HG03354 (cell line): ENCODE measurements around the gene PITPNM2.

Source experiments
- ATAC-seq: cut with Tn5 transposase; IDR thresholded peaks from one replicate; pipeline ENCODE4 v1.9.1; 2021; ENCODE audit warnings: mild to moderate bottlenecking; ENCODE audit not compliant: unreplicated experiment, poor library complexity, severe bottlenecking

PITPNM2 gene

DNA sequence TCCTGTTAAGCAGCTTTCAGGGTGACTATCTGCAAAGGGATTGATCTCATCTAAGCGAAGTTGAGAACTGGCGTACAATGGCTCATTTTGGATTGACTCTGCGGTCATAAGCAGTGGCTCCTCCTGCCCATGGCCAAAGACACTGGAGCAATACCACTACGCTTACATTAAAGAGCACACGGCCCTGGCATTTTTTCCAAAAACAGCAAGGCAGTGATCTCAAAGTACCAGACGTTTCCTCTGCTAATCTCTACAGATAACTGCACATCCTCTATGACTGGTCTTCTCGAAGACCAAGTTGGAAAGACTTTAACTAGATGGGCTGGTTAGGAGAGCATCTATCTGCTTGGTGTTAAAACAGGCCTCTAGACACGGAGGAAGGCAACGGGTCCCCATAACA, 2.7 kb downstream of the PITPNM2 start:
- ATAC-seq, result no peak

DNA sequence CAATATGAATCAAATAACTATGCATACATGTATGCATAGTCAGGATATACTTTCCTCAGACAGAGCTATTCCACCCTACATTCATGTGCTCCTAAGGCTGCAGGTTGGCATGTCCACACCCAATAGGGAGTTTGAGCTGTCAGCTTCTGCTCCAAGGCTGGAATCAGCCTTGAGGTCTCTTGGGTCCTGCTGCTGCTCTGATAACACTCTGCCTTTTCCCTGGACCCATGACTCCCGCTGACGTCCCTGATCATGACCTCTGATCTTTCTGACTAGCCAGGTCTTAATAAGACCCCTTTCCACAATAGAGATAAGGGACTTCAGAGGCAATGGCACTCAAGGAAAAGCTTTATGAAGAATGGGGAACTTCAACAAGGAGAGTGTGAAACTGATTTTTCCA, 5.7 kb downstream of the PITPNM2 start:
- no peak for ATAC-seq

DNA sequence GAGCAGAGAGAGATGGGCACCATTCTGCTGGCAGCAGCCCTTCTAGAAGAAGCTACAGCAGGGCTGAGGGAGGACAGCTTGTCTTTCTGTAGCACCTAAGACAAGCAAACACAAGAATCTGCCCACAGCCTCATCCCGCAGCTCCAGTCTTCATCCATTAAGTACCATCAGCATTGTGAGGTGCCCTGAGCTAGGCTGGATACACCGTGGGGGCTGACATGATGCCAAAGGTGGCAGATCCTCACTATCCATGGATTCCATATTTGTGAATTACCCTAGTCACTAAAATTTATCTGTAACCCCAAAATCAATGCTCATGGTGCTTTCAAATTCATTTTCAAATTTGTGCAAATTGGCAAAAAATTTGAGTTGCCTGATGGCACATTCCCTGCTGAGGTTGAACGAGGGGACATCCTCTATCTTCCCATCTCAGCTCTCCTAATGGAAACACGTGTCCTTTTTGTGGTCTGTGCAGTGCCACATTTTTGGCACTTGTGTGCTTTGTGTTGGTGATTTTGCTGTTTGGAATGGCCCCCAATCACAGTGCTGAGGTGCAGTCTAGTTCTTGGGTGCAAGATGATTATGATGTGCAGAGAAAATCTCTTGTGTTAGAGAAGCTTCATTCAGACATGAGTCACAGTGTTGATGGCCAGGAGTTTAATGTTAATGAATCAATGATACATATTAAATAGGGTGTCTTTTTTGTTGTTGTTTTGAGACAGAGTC, 7.0 kb downstream of the PITPNM2 start:
- ATAC-seq, result no peak

DNA sequence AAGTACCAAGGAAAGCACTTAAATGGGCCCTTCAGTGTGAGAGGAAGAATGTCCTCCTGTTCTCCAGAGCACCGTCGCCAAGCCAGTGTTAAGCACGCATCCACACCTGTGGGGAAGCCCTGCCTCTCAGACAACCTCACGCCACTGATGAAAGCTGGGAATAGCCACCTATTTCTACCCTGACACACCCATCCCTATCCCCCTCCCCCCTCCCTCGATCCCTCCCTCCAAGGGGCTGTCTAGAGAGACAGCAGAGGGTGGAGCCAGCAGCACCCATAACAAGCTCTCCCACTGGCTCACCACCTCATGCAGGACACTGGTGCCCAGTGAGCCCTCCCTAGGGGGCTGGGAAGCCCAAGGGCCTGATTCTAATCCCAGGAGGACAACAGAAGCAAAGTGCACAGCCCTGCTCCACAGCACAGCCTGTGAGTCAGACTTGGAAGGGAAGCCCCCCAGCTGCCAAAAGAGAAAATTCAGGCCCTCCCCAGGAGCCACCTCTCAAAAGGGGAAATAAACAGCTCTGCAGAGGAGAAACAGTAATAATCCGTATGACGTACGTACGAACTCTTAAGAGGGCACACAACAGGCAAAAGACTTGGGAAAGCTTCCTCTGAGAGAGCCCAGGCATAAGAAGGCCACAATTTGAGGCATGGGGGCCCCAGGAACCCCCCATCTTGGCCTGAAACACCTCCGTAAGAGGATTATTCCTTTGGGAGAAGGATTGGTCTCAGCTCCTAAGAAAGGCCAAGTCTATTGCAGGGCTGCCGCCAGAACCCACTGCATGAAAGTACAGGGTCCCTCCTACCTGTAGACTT, 7.8 kb downstream of the PITPNM2 start:
- no peak for ATAC-seq

DNA sequence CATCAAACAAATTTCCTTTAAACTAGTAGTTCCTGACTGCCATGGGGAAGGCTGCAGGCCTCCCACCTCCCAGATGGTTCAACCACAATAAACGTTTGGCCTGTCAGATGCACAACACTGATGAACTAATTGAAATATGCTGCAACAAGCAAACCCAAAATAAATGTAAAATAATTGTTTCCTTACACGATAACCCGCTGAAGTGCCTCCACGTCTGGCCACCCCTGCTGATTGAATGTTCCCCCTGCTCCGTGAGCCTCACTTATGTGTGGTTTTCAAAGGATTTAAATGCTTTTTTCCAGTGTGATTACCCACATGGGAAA, 8.4 kb downstream of the PITPNM2 start:
- no peak for ATAC-seq

DNA sequence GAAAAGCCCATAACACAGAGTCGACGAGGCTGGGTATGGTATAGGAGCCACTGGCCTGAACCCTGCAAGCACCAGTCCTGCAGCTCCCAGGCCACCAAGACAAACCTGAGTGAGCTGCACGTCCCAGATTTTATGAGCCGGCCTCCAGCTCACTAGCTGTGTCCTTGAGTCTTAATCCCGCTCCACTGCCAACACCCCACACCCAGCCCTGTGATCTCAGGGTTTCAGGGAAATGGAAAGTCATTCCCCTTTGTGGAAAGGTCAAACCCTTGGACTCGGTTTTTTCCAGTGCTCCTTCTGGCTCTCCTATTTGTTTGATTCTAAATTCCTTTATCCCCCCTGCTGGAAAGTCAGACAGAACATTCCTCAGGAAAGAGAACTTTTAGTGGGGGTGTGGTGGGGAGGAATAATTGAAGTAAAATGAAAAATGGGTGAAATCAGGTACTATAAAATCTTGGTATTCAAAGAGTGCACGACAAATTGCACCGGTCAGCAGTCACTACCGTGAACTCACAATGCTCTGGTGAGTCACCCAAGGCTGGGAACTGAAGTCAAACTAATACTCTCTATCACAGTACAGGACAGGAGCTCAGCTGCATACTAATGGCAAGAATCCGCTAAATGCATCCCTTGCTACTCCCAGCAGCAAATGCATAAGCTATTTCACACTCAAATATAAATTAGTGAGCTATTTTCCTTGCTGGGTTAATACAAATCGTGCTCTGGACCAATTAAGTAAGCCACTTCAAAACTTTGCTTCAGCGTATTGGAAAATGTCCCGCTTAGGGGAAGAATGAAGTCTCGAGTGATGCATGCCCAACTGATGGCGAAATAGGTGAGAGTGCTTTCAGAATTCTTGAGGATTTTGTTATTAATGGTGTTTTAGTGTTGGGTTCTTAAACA, 9.0 kb downstream of the PITPNM2 start:
- no peak for ATAC-seq

DNA sequence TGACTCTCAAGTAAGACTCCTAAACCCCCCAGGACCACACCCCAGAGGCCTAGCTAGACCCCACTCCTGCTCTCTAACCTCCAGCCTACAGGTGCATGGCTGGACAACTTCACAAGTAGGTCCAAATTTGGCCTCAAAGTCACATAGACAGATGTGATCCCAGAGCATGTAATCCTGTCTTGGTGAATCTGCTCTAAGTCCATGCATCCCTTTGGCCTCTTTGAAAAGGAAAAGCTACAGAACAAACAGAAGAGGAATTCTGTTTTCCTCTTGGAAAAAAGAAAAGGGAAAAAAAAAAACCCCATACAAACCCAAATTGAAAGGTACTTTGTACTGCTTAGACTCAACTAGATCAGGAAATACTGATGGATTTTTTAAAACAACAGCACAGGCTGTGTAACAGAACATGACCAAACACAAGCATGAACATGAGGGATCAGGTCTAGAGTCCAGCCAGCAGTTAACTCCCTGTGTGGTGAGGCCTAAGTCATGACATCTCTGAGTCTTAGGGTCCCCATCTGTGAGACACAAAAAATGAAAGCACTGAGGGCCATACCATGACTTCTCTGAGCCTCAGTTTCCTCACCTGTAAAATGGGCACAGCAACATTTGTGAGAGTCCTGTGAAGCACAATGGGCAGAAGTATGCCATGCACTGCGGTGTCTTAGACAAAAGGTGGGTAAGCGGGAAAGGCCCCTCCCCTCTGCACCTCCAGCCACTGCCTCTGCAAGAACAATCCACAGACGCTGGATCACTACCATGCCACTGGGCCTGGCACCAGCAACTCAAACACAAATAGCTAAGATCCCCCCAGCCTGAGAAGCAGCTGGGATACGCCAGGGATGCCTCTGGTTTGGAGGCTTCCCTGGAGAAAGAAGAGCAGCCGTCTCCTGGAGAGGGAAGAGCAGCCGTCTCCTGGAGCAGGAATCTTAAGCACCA, 9.9 kb downstream of the PITPNM2 start:
- no peak for ATAC-seq

DNA sequence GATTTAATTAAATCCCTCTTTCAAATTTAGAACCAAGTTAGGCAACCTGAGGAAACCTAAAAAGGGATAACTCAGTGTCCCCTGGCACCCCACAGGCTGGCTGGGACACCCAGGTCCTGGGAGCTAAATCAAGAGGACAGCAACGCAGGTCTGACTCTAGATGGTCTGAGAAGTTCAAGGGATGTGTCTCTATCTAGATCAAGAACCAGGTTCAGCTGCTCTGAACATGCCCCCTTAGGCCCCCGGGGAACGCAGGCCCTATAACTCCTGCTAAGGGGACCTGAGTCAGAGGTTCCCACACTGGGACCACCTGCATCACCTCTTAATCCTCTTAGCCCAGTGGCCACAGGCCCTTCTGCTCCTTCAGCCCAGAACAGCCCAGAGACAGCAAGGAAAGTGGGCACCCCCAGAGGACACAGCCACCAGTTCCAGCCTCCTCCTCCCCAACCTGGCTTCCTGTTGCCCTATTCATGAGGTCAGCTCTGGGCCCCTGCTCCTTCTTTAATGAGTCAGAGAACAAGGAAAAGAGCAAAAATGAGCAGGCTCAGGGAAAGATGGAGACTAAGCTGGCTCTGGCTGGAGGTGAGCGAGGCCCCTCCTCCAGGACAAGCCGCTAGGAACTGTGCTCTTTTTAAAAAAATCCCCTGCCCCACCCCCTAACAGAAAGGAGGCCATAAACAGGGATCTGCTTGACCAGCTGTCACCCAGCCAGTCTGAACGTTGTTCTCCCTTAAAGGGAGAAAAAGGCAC, 10.8 kb downstream of the PITPNM2 start:
- ATAC-seq, result no peak

DNA sequence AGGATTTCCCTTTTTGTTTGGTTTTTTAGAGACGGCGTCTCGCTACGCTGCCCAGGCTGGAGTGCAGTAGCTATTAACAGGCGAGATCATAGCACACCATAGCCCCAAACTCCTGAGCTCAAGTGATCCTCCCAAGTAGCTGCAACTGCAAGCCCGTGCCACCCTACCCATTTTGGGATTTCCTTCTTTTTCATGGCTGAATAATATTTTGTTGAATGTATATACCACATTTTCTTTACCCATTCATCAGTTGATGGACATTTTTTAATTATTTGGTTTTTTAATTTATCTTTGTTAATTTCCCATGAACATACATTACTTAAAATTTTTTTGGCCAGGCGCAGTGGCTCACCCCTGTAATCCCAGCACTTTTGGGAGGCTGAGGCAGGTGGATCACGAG, 15.2 kb downstream of the PITPNM2 start:
- no peak for ATAC-seq

DNA sequence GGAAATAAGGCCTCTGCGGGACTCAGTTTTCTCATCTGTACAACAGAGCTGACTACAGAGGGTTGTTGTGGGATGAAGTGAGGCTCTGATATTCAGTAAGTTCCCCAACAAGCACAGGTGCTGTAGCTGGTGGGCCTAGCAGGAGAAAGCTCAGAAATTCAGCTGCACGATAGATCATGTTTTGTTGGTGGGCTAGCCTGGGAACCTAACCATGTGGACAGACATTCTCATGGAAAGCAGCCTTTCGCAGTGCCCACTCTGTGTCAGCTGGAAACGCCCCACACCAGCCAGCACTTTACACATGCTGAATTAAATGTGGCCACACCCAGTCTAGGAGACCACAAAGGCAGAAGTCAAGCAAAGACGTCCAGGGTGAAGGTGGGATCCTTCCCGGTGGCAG, 16.1 kb downstream of the PITPNM2 start:
- ATAC-seq, result no peak

DNA sequence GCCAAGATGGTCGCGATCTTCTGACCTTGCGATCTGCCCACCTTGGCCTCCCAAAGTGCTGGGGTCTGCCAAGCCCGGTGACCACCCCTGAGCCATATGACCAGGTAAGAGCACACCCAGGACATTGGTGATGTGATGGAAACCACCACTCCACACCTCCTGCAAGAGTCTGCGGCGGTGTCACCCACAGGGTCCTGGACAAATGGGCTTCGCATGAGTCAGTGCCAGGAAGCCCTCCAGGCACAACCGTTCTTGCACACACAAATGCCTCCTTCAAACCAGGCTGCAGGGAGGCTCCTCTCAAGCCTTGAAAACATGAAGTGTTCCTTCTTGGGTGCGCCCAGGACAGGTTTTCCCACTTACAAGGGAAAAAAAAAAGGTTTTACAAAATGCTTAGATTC, 16.6 kb downstream of the PITPNM2 start:
- ATAC-seq, result no peak

DNA sequence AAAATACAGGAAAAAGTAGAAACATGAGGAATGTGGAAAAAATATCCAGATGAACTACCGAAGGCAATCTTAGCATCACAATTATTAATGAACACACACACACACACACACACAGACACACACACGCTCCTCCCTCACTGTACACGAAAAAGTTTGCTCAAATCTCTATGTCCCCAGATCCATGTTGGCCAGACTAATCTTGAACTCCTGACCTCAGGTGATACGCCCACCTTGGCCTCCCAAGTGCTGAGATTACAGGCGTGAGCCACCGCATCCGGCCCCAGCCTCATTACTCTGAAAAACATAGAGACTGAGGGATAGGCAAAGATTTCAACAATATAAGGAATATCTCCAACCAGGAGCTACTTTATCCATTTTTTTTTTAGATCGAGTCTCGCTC, 17.2 kb downstream of the PITPNM2 start:
- no peak for ATAC-seq

DNA sequence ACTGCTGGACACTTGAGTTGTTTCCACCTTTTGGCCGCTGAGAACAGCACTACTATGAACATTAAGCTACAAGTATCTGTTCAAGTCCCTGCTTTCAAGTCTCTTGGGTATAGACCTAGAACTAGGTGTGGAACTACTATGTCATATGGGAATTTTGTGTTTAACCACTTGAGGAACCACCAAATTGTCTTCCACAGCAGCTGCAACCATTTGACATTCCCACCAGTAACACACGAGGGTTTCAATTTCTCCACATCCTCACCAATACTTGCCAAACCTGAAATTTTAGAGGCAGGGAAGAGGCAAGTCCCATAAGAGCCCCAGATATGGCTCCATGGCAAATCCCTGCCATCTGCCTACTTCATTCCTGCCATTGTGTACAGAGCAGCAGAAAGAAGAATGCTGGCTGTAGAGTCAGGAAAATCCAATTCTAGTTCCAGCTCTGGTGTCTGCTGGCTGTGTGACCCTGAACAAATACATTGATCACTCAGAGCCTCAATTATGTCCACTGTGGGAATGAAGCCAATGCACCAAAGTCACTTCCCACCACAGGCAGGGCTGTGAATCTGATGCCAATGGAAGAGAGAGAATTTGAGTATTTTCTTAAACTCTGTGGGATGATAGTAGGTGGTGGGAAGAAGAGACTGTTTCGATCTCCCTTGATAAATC, 17.8 kb downstream of the PITPNM2 start:
- no peak for ATAC-seq

DNA sequence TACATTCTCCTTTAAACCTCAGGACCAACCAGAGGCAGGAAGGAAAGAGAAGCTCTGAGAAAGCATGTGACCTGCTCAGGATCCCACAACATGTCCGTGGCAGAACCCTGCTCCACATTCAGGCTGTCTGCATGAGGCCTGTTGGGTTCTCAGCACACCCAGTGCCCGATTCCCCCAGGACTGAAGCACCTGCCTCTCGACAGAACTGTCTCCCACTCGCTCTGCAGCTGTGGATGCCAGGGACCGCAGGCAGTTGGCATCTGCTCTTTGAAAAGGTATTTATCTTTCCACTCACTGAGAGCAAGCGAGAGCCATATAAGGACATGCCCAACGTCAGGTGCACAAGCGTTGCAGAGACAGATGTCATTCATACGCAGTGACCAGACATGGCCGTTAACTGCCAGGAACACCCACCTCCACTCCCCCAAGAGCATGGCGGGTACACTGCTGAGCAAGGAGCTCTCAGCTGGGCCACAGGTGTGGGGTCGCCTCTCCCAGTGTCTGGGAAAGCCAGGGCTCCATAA, 18.9 kb downstream of the PITPNM2 start:
- ATAC-seq, result no peak

DNA sequence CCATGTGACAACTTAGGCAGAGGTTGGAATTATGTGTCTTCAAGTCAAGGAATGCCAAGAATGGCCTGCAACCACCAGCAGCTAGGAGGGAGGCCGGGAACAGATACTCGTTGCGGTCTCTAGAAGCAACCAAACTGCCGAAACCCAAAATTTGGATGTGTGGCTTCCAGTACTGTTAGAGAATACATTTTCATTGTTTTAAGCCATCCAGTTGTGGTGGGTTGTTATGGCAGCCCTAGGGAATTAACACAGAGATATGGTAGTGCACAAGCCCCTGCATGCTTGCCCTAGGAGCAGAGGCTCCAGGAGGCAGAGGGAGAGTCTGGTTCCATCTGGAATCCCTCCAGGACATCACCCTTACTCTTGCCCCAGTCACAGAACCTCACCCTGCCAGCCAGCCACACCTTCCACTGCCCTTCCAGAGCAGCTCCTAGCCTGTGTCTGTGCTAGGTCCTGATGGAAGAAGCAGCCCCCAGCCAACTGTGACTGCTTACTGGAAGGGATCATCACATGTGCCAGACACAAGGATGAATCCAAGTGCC, 19.5 kb downstream of the PITPNM2 start:
- no peak for ATAC-seq

DNA sequence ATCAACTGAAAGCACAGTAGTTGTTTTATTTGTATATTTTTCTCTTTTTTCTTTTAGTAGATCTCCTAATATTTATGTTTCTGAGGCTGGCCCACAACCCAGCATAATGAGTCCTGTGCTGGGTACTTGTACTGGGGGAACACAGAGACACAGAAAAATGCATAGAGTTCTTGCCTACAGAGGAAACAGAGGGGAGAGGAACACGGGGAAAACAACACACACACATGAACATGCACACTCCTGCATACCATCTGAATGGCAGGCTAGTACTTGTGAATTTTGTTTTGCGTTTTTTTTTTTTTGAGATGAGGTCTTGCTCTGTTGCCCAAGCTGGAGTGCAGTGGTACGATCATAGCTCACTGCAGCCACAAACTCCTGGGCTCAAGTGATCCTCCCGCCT, 21.3 kb downstream of the PITPNM2 start:
- no peak for ATAC-seq

DNA sequence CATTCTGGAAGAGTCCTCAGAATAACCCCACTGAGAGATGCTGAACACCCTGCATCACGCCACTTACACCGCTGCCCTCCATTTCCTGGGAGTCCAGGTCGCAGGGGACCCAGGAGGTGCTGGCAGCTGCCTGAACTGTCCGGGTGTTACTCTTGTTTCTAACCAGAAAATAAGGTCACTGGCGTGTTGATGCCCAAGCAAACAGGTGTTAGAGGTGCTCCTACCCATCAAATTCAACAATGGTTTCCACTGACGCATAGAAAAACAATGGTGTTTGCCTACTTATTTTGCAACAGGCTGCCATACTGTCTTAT, 23.8 kb downstream of the PITPNM2 start:
- ATAC-seq, result no peak
